ENCODE measurements around the gene EXD3. TPM values are rescaled to one million over a fixed set of nuclear protein-coding genes. Genes with fewer than 3 reads are reported as not detected.
"Not testable (repeated sequence)": the region's sequence is repeated elsewhere in the genome, so short reads cannot be mapped to it uniquely, and the experiment has no call there.

The EXD3 gene, protein sequence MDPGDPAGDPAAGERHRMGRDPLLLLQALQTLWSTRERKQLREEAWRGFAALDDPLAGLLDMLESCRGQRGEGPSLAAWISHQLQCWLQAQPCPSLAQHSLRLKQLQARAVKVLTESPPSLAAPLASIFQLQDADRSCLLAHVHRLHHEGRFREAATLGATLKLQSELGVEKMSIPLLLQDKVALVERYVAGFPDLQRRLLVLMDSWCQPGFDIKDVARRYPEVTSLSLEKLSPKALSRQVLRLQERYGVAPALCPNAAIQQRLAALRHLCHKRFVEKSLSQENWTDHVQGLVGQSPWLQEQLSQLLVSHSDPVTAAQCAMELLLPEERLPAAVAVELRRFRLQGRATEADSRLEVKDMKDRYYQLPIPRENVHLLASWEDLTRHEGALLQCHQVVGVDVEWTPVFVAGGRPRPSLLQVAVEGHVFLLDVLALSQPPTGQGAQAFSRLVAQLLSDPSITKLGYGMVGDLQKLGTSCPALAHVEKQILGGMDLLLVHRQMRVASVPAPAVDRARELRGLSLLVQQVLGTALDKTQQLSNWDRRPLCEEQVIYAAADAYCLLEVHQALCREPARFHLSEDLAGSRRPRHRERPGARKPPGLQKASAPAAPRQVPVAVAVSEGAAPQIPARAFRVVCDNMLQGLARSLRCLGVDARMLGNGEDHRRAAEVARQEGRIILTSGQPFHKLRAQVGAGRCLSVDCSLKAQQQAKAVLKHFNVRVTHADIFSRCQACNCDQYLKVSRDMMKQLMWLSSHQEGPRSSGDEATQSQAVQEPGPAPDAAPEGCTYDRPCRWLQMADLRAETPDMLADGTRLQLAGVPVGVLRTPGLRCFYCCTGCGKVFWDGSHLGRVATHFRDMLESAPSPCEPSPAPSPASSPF
- total RNA-seq = 7.6 TPM

DNA sequence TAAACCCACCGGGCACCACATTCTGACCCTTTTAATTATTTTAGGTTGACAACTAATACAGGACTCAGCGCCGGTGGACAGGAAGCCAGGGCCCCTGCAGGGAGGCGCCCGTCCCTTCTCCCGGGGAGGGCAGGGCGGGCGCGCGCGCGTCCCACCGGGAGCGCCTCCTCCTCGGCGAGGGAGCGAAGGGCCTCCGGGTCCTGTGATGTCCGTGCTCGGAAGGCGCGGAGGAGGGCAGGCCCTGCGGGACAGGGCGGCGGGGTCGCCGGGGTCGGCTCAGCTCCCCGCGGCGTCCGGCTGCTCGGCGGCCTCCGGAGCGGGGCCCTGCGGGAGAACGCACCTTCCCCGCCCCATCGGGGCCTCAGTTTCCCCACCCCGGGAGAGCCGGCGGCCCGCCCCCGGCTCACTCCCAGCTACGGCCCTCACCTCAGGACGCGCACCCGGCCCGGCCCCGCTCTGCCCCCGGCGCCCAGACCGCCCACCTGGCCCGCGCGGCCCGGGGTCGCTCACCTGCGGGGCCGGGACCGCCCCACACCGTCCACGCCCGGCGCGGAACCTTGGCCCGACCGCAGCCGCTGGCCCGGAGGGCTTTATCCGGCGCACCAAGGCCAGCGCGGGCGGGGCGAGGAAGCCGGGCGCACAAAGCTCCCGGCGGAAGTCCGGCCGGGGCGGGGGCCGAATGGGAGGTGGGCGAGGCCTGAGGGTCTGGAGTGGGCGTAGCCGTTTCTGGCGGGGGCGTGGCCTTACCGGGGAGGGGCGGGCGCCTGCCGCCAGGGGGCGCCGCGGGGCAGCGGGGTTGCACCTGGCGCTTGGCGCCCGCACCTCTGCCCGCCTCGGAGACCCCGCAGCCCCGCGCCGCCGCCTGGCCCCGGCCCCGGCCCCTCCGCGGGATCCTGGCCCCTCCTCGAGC, at the start of gene EXD3, which contains the start of gene NOXA1:
EXD3 (minus strand) TSS at position 559 of the 910 bp plus-strand sequence. CDS start 27,805 bp downstream, outside the sequence.
NOXA1 (plus strand) TSS at position 790 of the 910 bp plus-strand sequence. CDS start 137 bp downstream, outside the sequence.
- peak; percentile 75 for DNase-seq

DNA sequence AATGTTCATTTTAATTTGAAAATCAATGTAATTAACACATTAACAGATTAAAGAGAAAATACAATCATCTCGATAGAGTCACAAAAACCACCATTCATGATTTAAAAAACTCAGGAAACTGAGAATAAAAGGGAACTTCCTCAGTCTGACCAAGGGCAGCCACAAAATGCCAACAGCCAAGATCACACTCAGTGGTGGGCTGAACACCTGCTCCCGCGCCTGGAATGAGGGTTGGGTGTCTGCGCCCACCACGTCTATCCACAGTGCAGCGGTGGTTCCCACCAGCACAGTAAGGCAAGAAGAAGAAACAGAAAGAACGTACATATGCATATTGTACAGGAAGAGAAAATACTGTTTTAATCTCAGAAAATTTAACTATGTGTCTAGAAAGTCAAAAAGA, 47.8 kb upstream of the EXD3 start:
- DNase-seq = no peak

DNA sequence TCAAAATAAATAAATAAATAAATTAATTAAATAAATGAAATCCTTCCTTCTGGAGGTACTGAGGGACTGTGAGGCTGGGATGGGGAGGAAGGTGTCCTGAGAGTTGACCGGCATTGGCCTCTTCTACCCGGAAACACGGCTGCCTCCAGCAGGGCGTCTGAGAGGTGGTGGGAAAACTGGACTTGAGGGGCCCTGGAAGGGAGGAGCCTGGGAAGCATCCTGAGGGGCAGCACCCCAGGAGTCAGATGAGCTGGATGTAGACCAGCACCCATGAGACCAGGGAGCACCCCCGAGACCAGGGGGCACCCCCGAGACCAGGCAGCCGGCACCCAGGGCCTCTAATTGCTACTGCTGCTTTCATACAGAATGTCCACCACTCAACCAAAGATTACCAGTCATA, 44.9 kb upstream of the EXD3 start:
- DNase-seq = no peak

DNA sequence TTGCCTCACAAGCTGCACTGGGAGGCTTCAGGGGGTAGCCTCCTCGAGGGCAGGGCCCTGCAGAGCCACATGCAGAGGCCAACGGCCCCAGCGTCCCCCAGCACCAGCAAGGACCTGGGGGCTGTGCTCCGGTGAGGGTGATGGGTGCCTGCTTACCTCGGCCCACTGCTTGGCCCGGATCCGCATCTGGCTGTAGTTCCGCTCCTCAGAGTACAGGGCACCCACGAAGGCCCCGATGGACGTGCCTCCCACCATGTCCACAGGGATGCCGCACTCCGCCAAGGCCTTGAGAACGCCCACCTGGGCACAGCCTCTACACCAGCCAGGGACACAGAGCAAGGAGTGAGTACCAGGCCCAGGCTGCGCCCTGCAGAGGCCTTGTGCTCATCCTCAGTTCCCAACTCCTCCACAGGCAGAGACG, 44.2 kb upstream of the EXD3 start:
- no peak for DNase-seq

DNA sequence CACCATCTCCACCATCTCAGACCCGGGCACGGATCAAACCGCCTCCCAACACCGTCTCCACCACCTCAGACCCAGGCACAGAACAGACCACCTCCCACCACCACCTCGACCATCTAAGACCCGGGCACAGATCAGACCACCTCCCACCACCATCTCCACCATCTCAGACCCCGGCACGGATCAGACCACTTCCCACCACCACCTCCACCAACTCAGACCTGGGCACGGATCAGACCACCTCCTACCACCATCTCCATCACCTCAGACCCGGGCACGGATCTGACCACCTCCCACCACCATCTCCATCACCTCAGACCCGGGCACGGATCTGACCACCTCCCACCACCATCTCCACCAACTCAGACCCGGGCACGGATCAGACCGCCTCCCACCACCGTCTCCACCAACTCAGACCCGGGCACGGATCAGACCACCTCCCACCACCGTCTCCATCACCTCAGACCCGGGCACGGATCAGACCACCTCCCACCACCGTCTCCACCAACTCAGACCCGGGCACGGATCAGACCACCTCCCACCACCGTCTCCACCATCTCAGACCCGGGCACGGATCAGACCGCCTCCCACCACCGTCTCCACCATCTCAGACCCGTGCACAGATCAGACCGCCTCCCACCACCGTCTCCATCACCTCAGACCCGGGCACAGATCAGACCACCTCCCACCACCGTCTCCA, 43.6 kb upstream of the EXD3 start:
- not testable (repeated sequence) for DNase-seq

DNA sequence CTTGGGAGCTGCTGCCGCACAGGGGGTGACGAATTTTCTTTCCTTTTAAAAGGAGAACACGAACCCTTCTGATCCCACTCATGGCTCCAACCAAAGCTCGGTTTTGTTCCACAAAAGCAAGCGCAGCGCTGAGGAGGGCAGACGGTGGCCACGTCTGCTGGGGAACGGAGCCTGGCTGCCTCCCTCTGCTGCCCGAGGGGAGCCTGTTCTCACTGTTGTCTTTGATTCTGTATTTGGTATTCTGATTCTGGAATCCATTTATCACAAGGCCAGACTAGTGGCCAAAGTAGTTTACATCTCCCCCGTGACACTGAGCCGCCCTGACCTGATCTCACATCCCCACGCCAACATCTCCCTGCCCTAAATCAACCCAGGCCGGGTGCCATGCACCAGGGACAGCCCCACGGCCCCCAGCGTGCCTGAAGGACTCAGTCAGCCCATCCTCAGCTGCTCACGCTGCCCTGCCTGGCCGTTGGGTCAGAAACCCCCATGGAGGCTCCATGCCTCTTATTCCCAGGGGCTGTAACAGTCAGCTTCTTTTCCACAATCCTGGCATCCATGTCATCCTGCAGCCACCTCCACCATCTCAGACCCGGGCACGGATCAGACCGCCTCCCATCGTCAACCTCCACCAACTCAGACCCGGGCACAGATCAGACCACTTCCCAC, 42.9 kb upstream of the EXD3 start:
- DNase-seq = no peak

DNA sequence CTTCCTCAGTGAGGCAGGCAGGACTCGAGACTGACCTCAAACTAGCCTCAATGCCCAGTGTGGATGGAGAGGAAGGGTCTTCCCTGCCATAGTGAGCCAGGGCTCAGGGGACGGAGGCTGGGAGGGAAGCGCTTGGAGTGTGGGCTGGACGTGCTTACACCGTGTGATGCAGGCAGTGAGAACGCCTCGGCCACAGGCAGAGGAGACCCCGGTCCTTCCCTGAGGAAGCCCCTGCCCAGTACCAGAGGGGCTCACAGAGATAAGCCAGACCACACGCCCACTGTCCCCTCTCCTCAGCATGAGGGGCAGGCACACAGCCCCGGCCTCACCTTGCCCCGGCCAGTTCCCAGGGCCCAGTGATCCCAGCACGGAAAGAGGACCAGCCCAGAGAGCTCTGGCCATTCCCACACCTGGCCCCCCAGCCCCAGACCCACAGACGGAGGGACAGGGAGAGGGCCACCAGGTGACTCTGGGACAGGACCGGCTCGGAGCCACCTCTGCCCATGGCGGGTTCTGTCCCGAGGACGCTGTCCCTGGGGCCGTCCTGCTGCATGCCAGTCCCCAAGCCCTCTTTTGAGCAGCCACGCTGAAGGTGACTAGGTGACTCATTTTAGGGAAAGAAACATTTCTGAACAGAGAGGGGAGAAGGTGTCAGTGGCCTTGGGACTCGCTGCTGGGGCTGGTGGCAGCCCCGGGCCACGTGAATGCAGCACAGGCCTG, 42.2 kb upstream of the EXD3 start:
- DNase-seq = no peak

DNA sequence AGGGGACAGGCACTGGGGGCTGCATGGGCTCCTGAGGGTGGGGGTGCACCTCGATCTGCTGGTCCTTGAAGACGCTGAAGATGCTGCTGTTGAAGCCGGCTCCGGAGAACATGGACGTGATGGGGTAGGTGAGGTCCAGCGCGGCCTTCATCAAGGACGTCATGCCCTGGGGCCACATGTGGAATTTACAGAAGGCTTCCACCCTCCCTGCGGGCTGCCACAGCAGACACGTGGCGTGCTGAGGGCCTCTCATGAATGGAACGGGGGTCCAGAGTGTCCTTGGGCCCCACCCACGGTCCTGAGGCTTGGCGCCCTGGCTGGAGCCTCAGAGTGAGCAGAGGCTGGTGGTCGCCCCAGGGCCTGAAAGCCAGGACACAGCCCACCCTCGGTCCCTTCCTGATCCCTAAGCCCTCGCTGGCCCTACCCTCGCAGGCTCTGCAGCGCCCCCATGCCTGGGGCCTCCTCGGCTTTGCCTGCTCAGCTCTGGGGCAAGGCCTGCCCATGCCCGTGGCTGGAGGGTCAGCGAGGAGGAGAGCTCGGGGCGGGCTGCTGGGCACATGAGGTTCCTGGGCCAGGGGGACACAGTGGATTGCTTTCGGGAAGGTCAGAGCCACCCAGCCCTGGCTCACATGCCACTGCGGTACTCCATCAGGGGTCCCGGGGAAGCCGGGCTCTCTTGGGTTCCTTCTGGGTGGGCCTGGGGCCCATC, 41.5 kb upstream of the EXD3 start:
- no peak for DNase-seq

DNA sequence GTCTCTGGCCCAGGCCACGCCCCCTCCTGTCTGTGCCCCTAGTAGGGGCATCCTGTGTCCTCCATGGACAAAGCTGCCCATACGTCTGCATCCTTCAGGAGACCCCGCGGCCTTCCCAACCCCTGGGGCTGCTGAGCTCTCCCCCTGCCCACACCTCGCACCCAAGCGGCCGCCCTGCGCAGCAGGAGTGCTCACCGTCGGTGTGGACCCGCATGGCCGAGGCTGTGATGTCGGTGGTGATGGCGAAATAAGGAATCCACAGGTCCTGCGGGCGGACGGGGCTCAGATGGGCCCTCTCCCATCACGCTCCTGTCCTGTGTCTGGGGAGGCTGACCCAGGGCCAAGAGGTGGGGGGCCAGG, 40.9 kb upstream of the EXD3 start:
- DNase-seq = no peak

DNA sequence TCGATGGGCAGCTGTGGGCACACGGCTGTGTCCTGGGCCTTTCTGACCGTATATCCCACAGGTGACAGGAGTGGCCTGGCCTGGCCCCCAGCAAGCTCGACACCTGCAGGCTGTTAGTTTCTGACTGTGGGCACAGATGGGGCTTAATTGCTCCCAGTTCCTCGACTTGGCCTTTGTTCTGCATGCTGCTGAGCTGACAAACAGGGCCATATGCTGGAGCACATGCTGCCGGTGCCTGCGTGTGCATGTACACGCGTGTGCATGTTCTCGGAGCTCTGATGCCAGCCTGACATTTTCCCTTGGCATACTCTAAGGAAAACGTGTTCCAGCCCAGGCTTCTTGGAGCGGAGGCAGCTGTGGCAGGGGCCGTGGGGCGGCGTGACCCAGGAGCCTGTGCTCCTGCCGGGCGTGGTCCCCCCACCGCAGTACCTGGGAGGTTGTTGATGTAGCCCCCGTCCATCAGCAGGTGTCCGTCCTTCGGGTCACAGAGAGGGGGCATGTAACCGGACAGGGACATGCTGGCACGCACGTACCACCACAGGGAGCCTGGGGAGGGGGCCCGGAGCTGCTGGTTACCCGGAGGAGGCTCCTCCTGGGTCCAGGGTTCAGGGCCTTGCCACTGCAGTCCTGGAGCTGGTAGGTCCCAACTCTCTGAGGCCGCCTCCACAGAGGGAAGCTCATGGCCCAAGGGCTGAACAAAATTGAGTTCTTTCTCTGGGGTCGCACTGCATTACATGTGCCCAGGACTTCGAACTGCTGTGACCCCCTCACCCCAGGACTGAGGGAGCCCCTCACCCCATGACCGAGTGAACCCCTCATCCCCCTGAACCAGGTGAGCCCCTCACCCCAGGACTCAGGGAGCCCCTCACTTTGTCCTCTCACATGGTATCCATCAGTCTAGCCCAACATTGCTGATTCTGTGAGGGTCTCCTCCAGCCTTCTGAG, 40.3 kb upstream of the EXD3 start:
- no peak for DNase-seq

DNA sequence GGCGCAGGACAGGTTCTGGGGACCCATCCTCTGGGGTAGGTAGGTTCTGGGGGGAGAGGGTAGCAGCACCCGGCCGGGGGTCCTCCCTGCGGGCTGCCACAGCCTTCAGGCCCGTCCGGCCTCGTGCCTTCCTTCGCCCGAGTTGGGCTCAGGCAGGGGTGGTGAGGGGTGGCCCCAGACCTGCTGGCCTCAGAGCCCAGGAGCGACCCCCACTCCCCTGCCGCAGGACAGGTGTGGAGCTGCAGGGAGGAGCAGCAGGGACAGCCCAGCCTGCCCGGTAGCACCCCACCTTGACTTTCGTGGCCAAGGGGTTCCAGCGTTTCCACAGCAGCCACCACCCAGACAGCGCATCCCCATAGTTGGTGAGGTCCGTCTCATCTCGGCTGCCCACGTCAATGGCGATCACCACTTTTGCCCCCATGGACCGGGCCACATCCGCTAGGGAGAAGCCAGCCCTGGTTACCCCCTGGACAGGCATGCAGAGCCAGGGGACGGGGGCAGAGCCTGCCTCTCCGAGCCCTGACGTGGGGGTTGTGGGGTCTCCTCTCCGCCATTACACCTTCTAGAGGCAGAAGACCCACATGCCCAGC, 39.5 kb upstream of the EXD3 start:
- no peak for DNase-seq

DNA sequence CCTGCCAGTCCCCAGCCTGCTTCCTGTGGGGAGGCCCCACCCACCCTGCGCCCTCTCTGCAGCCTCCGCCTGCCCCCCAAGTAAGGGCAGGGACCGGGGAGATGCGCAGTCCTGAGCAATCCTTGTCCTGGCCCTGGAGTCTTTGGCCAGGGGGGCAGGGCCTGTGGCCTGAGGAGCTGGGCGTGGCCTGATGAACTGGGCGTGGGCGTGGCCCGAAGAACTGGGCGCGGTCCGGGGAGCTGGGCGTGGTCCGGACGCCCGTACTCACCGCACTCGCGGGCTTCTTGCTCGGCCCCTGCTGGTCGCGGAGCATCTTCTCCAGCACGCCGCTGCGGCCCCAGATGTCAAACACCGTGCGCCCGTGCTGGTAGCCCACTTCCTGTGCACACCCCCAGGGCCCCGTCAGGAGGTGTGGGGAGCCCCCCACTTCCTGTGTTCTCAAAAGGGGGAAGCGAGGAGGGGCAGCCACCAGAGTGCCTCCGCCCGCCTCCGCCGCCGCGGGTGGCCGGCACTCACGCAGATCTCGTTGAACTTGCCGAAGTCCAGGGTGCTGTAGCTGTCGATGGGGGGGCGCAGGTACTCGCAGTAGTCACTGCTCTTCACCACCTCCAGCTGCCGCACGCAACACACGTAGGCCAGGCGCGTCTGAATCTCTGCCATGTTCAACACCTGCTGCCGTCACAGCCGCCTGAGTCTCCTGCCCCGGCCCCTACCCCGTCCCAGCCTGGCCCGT, 38.9 kb upstream of the EXD3 start:
- no peak for DNase-seq

DNA sequence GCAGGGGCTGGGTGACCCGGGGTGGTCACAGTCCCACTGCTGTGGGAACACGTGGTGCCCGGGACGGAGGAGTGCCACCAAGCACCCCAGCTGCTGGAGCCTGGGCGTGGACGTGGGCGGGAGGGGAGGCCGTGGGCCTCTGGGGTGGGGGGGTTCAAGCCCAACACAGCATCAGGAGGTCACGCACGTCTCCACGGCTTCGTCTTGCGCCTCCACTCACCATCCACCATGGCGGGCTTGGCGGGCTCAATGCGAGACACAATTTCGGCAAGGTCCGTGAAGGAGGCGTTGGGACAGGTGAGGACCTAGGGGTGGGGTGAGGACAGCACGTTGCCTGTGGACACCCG, 38.3 kb upstream of the EXD3 start:
- DNase-seq = no peak

DNA sequence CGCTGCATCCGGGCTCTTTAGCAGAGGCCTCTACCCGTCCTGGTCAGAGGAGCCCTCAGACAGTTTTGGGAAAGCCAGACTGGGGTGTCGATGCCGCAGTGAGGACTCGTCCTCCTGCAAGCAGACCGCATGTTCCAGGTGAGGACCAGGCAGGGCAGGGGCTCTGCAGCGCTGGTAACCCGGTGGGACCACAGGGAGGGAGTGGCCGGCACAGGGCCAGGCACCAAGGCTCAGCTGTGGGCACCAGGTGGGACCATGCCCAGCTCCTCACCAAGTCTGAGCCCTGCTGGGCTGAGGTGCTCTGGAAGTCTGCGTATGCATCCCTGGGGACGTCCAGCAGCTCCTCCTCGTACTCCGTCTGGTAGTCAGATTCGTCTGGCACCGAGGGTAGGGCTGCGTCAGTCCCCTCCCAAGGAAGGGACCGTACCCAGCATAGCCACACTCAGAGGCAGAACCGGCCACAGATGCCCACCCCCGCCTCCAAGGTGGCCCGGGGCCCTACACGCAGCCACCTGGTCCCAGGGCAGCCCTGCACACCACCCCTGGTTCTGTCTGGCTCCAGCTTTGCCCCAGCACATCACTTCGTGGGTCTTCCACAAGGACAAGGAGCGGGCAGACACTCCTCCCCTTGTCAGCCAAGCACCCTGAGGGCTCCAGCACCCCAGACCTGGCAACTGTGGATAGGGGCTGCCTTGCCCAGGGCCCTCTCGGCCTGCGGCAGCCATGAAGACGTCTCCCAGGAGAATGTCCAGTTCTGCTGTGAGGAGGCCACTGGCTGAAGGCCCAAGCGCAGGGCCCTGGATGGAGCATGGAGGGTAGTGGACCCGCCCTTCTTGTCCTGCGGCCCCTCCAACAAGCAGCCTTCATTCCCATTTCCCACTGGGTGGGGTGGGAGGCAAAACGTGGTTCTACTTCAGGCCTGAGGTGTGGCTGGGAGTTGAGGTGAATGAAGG, 37.7 kb upstream of the EXD3 start:
- DNase-seq = no peak

DNA sequence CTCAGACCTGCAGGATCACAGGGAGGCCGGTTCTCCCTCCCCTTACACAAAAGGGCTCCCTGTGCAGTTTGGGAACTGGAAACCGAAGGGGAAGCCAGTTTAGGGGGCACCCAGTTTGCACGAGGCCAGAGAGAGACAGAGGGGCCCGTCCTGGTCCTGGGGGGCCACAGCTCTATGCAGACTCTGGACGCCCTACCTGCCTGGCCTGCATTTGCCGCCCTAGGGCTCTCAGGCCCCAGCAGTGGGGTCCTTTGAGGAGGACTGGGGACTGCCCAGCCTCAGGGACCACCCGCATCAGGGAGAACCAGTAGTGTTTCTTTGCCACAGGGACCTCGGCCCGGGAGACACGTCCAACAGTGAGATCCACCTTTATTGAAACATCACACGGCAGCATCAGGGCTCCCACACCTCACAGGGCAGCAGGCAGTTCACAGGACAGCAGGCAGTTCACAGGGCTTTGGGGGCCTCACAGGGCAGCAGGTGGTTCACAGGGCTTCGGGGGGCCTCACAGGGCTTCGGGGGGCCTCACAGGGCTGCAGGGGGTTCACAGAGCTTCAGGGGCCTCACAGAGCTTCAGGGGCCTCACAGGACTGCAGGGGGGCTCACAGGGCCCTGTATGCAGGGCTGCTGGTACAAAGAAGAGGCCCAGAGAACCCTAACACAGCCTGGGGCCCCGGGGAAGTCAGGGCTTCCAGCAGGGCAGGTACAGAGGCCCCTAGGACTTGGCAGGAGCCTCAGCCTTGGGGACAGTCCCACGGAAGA, 36.8 kb upstream of the EXD3 start:
- no peak for DNase-seq
